ENCODE measurements around the gene SFXN3. TPM values are rescaled to one million over a fixed set of nuclear protein-coding genes. Genes with fewer than 3 reads are reported as not detected.
"Not testable (repeated sequence)": the region's sequence is repeated elsewhere in the genome, so short reads cannot be mapped to it uniquely, and the experiment has no call there.

The SFXN3 gene
- total RNA-seq, 1 experiment from 2014 or later, result 52.4 TPM

GRCh38 chr10:101030496-101031127 lies 422 bp upstream of the SFXN3 start:
- Histone ChIP-seq H3K4me3 (peak overlapping the region; percentile 51), H3K36me3 (peaks cover 10% of the 10 kb centered on the region), H3K27ac (no peak overlapping the region), H3K4me1 (replicated peaks) (peaks cover 34% of the 10 kb centered on the region), H3K27me3 (replicated peaks) (no peaks in the 10 kb centered on the region), H3K9me3 (replicated peaks) (no peaks in the 10 kb centered on the region)
- DNase-seq (ENCODE audit: low read depth in 1 of 2, low spot score in 2 of 2), result no peak

GRCh38 chr10:101031796-101032636 lies 982 bp downstream of the SFXN3 start:
- Histone ChIP-seq H3K4me3 (peak overlapping the region; percentile 51), H3K27me3 (replicated peaks) (no peaks in the 10 kb centered on the region), H3K4me1 (replicated peaks) (peaks cover 34% of the 10 kb centered on the region), H3K9me3 (replicated peaks) (no peaks in the 10 kb centered on the region), H3K36me3 (peaks cover 24% of the 10 kb centered on the region), H3K27ac (peak overlapping the region; percentile 87)
- DNase-seq (ENCODE audit: low read depth in 1 of 2, low spot score in 2 of 2), result peak in 1 of 2 experiments; percentile 74

GRCh38 chr10:101032637-101033224 lies 1.7 kb downstream of the SFXN3 start:
- peak overlapping the region; percentile 87 for H3K27ac ChIP-seq
- DNase-seq (ENCODE audit: low read depth in 1 of 2, low spot score in 2 of 2), result peak; percentile 89 to 92
- peak overlapping the region; percentile 51 for H3K4me3 ChIP-seq

GRCh38 chr10:101033276-101033675 lies 2.2 kb downstream of the SFXN3 start:
- no peak for DNase-seq (ENCODE audit: low read depth in 1 of 2, low spot score in 2 of 2)
- no peaks in the 10 kb centered on the region for H3K27me3 ChIP-seq (replicated peaks)
- H3K27ac ChIP-seq, result peak overlapping the region; percentile 87
- H3K4me1 ChIP-seq (replicated peaks), result peaks cover 34% of the 10 kb centered on the region
- H3K36me3 ChIP-seq, result peaks cover 37% of the 10 kb centered on the region
- no peaks in the 10 kb centered on the region for H3K9me3 ChIP-seq (replicated peaks)
- H3K4me3 ChIP-seq, result peak overlapping the region; percentile 51

More at GRCh38 chr10:101032637-101033224, 1.7 kb downstream of the SFXN3 start:
- peaks cover 34% of the 10 kb centered on the region for H3K4me1 ChIP-seq (replicated peaks)
- H3K36me3 ChIP-seq, result peaks cover 31% of the 10 kb centered on the region
- no peaks in the 10 kb centered on the region for H3K9me3 ChIP-seq (replicated peaks)
- H3K27me3 ChIP-seq (replicated peaks), result no peaks in the 10 kb centered on the region

- DNase-seq (ENCODE audit: low read depth in 1 of 2, low spot score in 2 of 2), result not testable (repeated sequence)
These were observed 3.4 kb downstream of the SFXN3 start for GRCh38 chr10:101034404-101034803.

GRCh38 chr10:101035314-101035713 lies 4.3 kb downstream of the SFXN3 start:
- Histone ChIP-seq H3K36me3 (peaks cover 51% of the 10 kb centered on the region), H3K9me3 (replicated peaks) (no peaks in the 10 kb centered on the region), H3K4me3 (no peak overlapping the region), H3K27ac (no peak overlapping the region), H3K4me1 (replicated peaks) (peaks cover 29% of the 10 kb centered on the region), H3K27me3 (replicated peaks) (no peaks in the 10 kb centered on the region)
- no peak for DNase-seq (ENCODE audit: low read depth in 1 of 2, low spot score in 2 of 2)

More at GRCh38 chr10:101034404-101034803, 3.4 kb downstream of the SFXN3 start:
- not testable (repeated sequence) for H3K27me3 ChIP-seq (replicated peaks); H3K4me3 ChIP-seq; H3K9me3 ChIP-seq (replicated peaks); H3K27ac ChIP-seq
- peaks cover 33% of the 10 kb centered on the region for H3K4me1 ChIP-seq (replicated peaks)
- H3K36me3 ChIP-seq, result peaks cover 45% of the 10 kb centered on the region

GRCh38 chr10:101035916-101036702 lies 5.1 kb downstream of the SFXN3 start:
- H3K4me3 ChIP-seq, result no peak overlapping the region
- no peak overlapping the region for H3K27ac ChIP-seq
- H3K36me3 ChIP-seq, result peaks cover 51% of the 10 kb centered on the region
- H3K27me3 ChIP-seq (replicated peaks), result no peaks in the 10 kb centered on the region
- H3K9me3 ChIP-seq (replicated peaks), result no peaks in the 10 kb centered on the region
- H3K4me1 ChIP-seq (replicated peaks), result peaks cover 28% of the 10 kb centered on the region
- no peak for DNase-seq (ENCODE audit: low read depth in 1 of 2, low spot score in 2 of 2)

GRCh38 chr10:101036726-101037125 lies 5.7 kb downstream of the SFXN3 start:
- Histone ChIP-seq H3K36me3 (peaks cover 51% of the 10 kb centered on the region), H3K27me3 (replicated peaks) (no peaks in the 10 kb centered on the region), H3K4me3 (no peak overlapping the region), H3K27ac (no peak overlapping the region), H3K4me1 (replicated peaks) (peaks cover 23% of the 10 kb centered on the region), H3K9me3 (replicated peaks) (no peaks in the 10 kb centered on the region)
- no peak for DNase-seq (ENCODE audit: low read depth in 1 of 2, low spot score in 2 of 2)

GRCh38 chr10:101038484-101038883 lies 7.5 kb downstream of the SFXN3 start:
- H3K4me1 ChIP-seq (replicated peaks), result peaks cover 16% of the 10 kb centered on the region
- DNase-seq (ENCODE audit: low read depth in 1 of 2, low spot score in 2 of 2), result no peak
- no peak overlapping the region for H3K4me3 ChIP-seq
- H3K9me3 ChIP-seq (replicated peaks), result no peaks in the 10 kb centered on the region
- no peaks in the 10 kb centered on the region for H3K27me3 ChIP-seq (replicated peaks)
- peaks cover 51% of the 10 kb centered on the region for H3K36me3 ChIP-seq
- H3K27ac ChIP-seq, result no peak overlapping the region

GRCh38 chr10:101040061-101040460 lies 9.0 kb downstream of the SFXN3 start:
- peaks cover 46% of the 10 kb centered on the region for H3K36me3 ChIP-seq

GRCh38 chr10:101040851-101041250 lies 9.8 kb downstream of the SFXN3 start:
- Histone ChIP-seq H3K36me3 (peaks cover 38% of the 10 kb centered on the region), H3K27me3 (replicated peaks) (no peaks in the 10 kb centered on the region), H3K9me3 (replicated peaks) (no peaks in the 10 kb centered on the region), H3K27ac (no peak overlapping the region), H3K4me1 (replicated peaks) (peaks cover 17% of the 10 kb centered on the region), H3K4me3 (no peak overlapping the region)
- DNase-seq (ENCODE audit: low read depth in 1 of 2, low spot score in 2 of 2), result no peak

More at GRCh38 chr10:101040061-101040460, 9.0 kb downstream of the SFXN3 start:
- Histone ChIP-seq H3K27ac (no peak overlapping the region), H3K4me1 (replicated peaks) (peaks cover 17% of the 10 kb centered on the region), H3K4me3 (no peak overlapping the region), H3K9me3 (replicated peaks) (no peaks in the 10 kb centered on the region), H3K27me3 (replicated peaks) (no peaks in the 10 kb centered on the region)
- DNase-seq (ENCODE audit: low read depth in 1 of 2, low spot score in 2 of 2), result no peak

GRCh38 chr10:101041252-101041761 lies 10.3 kb downstream of the SFXN3 start:
- Histone ChIP-seq H3K36me3 (peaks cover 34% of the 10 kb centered on the region), H3K9me3 (replicated peaks) (no peaks in the 10 kb centered on the region), H3K4me3 (no peak overlapping the region), H3K27me3 (replicated peaks) (no peaks in the 10 kb centered on the region), H3K27ac (no peak overlapping the region), H3K4me1 (replicated peaks) (peaks cover 17% of the 10 kb centered on the region)
- DNase-seq (ENCODE audit: low read depth in 1 of 2, low spot score in 2 of 2), result peak; percentile 81 to 82

GRCh38 chr10:101042118-101042517 lies 11.1 kb downstream of the SFXN3 start:
- Histone ChIP-seq H3K9me3 (replicated peaks) (no peaks in the 10 kb centered on the region), H3K4me3 (peak overlapping the region; percentile 40), H3K4me1 (replicated peaks) (peaks cover 17% of the 10 kb centered on the region), H3K27ac (peak overlapping the region; percentile 76), H3K27me3 (replicated peaks) (no peaks in the 10 kb centered on the region), H3K36me3 (peaks cover 26% of the 10 kb centered on the region)
- DNase-seq (ENCODE audit: low read depth in 1 of 2, low spot score in 2 of 2), result no peak

Data from SJSA1 (cell line).